HG03521 (cell line): ENCODE results near the gene UBL7.

ENCODE experiments used
- ATAC-seq: cut with Tn5 transposase; IDR thresholded peaks from one replicate; pipeline ENCODE4 v1.9.1; 2021; ENCODE audit warnings: mild to moderate bottlenecking, moderate library complexity; ENCODE audit not compliant: unreplicated experiment

The UBL7 gene

DNA sequence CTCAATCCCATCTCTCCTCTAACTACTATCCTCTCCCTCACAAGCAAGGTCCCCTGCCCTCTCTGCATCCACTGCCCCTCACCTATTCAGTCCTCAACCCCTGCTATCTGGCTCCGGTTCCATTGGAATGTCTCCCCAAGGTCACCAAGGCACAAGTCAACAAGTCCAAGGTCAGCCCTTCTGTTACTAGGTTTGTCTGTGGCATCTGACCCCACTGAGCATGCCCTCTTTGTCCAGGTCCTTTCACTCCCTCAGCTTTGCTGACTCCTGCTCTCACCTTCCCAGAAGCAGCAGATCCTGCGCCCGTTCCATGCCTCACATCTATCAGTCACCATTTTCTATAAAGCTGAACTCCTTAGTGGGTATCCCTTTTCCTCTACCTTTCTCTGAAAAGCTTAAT, 18.9 kb downstream of the UBL7 start:
- no peak for ATAC-seq

DNA sequence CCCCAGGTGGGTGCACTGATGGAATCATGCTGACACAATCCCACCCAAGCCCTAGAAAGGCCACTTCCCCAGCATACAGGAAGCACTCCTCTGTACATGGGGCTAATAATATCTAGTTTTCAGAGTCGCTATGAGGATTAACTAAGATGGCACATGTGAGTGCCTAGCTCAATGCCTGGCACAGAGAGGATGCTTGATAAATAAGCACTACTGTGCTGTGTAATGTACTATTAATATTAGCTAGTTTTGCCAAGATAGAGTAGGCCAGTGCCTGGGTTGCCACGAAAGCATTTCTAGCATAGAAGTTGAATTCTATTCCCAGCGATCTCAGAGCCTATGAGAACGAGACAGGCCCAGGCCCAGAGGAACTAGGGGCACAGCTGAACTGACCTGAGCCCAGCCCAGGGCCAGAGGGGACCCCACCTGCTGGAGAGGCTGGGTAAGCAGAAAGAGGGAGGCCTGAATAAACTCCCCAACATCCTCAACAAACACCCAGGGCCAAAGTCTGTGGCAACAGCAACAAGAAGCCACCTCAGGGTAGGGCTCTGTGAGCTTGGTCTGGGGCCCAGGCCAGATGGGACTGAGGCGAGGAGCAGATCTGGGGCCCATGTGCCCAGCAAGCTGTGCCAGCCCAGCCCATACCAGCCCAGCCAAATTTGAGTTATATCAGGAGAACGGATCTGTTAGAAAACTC, 19.6 kb downstream of the UBL7 start:
- no peak for ATAC-seq

DNA sequence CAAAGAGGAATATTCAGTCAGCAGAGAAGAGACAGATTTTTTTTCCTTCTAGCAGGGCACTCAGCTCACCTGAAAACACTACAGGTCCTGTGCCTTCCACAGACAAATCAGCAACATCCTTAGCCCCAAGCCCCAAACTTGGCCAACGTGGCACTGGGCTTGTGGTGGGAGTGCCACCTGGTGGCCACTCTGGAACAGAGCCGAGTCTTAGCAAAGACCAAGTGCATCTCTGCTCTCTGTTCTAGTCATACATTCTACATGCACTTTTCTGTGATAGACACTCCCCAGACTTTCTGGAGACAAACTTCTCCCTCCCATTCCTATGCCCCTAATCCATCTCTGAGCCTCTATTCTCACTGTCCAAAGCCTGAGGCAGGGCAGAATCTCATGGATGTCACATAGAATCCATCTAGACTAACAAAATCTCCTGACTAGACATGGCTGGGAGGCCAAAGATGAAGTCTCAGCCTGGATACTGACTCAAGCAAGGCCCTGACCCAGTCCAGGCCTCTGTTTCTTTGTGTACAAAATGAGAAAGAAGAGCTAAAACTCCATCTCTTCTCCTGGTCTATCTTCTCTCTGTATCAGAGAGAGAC, 22.1 kb downstream of the UBL7 start:
- peak; percentile 42 for ATAC-seq

DNA sequence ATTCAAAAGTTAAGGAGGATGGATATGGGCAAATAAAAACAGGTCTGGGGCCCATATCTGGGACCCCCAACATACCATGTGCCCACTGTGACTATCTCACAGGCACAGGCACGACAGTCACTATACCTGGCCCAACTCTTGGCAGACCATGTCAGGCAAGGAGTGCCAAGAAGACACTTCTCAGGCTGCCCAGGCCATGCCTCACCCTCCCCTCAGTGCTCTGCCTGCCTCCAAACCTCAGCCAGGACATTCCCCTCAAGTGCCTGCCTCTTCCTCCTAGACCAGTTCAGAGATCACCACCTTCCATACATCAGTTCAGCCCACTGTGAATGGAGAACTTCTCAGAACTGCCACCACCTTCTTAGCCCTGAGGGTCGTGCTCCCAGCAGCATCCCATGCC, 22.8 kb downstream of the UBL7 start:
- no peak for ATAC-seq

DNA sequence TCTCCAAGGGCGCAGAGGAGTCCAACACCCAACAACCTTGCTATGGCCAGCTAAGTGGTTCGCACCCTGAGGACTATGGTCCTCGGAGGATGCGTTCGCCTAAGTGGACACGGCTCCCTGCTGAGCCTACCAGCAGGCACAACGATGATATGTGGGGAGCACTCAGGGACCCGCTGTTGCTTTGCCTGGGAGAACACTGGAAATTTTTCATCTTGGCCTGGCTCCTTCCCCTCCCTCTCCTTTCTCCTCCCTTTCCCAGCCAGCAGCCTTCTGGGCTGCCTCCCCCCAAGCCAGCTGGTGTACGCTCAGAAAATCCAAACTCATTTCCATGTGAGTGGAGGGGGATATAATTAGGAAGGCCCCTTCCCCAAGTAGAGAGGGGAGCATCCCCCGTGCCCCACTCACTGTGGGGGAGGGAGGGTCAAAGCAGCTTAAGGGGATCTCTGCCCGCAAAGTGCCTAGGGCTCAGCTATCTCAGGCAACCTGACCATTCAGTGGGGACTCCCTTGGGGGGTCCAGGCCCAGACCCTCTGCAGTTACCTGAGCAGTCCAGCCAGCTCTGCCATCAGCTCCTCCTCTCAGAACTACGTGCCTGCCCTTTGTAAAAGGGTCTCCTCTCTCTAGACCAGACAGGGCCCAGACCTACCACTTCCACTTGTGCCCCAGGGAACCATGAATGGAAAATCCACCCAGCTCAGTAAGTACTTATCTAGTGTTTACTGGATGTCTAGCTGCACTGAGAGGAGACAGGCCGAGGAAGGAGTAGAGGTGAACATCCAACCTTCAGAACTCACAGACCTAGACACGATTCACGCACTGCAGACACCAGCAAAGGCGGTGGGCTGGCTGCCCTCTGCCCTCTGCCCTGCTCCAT, 26.5 kb downstream of the UBL7 start:
- ATAC-seq = peak; percentile 11

DNA sequence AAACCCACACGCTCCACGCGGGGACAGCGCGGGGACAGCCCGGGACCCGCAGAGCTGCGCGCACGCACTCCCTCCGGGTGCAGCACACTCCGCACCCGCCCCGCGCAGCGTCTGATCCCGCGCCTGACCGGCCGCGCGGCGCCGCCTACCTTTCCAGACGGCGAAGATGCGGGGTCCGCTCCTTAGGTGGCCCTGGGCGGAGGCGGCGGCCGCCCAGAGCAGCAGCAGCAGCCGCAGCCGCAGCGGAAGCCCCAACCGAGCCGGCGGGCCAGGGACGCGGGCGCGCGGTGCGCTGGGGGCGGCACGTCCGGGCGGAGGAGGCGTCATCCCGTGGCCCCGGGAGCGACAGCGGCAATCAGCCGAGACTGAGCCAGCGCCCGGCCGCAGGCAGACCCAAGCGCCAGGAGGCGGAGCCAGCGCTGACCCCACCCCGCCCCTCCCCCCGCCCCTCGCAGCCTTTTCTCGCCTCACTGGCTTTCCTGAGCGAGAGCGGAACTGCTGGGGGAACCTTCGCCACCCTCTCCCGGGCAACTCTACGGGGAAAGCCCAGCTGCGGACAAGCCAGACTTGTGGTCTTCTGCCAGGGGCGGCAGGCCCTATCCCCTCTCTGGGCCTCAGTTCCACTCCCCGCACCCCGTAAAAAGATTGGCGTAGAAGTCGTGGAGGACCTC, 27.2 kb downstream of the UBL7 start, which contains the start of gene SEMA7A:
Gene SEMA7A, minus strand, starts transcription at position 367 of the 671 bp plus-strand sequence. Its CDS starts 40 bp downstream, at position 327.
- ATAC-seq = peak; percentile 73

DNA sequence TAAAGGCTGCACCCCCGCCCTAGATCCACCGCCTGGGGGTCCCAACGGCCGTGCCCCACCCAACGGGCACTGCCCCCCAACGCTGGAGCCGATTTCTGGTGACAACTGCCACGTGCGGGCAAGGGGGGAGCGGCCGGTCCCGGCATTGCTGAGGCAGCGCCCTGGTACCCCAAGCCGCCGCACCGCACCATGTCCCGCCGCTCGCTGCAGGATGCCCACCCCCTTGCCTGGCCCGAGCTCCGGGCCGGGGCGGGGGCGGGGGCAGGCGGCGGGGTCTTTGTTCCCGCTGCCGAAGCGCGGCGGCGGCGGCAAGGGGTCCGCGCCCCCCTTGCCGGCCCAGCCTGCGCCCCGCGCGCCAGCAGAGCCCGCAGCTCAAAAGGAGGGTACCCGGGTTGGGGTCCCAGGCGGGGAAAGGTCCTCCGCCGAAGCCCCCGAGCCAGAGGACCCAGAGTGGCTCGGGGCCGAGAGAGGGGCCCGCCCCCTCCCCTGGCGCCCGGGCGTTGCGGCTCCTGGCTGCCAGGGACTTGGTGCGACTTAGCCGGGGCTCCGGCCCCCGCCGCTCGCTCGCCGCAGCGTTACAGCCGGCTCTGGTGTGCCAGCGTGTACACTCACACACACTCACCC, 27.9 kb downstream of the UBL7 start:
- no peak for ATAC-seq

DNA sequence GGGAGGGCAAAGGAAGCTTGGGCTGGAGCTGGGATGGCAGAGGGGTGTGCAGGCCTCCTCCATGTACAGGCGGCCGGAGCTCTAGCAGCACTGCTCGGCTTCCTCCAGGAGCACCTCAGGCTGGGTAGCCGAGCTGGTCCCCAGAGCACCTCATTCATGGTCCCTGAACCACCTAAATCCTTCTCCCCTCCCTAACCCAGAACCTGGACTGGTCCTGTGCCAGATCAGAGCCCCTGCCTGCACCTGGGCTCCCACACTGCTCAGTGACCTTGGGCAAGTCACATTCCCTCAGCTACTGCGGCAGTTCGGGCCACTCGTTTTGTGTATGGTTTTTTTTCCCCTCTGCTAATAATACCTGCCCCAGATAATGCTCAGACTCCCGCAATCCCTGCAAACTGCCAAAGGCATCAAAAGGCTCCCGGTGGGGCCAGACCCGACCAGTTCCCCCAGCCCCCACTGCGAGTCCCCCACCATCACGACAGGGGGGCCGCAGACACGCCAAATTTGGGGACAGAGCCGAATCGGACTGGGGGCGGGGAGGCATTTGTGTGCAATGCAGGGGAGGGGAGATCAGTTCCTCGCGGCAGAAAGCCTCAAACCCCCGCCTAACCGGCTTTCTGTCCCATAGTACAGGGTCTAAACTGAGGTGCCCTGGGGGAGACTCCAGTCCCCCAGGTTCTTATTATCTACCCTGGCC, 28.5 kb downstream of the UBL7 start:
- ATAC-seq = no peak

DNA sequence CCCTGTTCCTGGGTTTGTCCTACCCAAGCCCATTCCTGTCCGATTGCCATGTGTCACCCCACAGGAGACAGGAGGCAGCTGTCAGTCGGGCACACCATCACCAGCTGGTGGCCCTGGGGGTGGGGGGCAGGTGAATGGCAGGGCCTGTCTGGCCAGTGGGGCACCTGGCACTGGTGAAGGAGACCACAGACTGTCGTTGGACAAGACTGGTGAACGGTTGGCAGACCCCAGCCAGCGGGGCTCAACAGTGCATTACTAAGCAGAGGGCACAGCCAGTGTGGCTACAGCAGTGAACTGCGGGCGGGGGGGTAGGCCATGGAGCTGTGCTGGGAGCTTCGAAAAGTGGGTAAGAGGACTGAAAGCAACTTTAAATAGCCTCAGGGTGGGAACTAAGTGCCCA, 29.3 kb downstream of the UBL7 start:
- ATAC-seq = no peak

DNA sequence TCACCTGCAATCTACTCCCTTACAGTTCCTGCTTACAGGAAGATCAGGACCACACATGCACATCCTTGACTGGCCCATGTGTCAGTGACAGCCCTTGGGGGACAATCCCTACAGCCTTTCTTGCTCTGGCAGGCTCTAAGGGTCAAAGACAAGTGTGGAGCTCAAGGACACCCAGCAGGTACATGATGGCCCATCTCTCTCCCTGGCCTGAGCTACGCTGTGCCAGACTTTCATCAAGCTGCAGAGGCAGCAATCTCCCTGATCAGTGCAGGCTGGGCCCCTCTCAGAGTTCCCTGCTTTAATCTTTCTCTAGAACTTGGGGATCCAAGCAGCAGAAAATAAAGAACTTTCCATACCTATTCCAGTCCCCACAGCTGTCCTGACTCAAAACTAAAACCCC, 29.8 kb downstream of the UBL7 start:
- no peak for ATAC-seq

DNA sequence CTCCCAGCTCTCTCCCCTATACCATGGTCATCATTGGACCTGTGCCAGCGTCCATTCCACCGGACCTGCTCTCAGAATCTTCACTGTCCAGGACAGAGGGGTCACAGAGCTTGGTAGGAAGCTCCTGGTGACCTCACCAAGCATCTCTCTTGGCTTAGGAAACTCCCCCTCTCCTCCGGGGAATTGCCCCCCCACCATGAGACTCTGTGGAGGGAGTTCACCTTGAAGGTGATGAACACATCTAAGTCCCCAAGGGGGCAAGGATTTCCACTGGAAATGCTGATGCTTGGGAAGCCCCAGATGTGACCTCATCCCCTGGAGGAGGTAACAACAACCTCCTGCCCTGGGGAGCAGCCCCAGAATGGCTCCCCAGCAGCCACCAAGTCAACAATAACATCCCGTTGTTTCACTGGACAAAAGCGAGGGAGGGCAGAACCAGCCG, 30.4 kb downstream of the UBL7 start:
- ATAC-seq = no peak

DNA sequence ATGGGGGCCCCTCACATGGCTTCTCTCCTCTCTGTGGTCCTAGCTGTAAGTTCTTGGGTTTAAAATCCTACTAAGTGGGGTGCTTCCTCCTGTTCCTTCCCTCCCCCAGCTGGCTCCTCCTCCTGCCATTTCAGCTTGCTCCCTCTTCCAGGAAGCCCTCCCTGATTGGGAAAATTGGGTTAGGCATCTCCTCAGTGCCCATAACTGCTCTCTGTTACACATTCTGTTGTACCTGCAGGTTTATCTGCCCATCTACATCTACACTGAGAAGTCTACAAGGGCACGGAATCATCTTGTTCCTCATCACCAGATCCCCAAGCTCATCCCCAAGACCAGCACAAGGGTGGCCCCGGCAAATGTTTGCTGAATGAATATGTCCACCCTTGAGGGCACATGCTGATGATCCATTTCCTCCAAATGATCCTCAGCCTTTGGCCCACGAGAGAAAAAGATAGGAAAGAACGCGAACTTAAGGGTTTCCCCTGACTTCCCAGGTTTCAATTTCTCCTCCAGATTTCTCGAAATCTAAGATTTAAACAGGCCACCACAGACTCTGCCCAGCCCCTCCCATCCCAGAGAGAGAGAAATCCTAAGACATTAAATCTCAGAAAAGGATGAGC, 31.1 kb downstream of the UBL7 start:
- no peak for ATAC-seq

DNA sequence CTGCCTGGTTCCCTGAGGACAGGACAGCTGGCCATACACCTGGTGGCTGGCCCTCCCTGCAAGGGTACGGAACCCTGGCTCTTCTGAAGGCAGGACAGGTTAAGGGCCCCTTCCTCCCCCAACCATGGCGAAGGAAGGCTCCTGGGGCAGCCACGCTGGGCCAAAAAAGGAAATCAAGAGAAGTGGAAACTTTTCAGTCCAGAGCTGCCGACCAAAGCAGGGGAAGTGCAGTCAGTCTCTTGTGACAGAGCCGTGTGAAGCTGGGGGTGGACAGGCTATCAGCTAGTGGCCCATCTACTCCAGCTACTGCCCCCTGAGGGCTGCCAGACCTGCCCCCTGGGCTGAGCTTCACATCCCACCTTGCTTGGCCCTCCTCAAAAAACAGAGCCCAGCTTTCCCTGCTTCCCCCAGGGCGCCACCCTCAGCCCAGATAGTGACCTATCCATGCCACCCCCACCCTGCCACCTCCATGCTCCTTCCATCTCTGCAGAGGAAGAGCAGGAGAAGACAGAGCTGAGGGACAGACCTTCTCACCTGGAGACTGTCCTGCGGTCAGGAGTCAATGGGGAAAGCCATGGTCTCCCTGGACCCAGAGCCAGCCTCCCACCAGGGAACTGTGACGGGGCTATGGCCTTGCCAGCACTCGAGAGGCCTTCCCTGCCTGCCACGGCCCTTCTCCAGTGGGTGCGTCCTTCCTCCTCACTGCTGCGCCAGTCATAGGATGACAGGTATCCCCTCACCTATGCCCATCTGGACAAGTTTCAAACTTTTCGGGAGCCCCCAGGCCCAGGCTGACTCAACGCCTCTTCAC, 31.8 kb downstream of the UBL7 start:
- no peak for ATAC-seq

DNA sequence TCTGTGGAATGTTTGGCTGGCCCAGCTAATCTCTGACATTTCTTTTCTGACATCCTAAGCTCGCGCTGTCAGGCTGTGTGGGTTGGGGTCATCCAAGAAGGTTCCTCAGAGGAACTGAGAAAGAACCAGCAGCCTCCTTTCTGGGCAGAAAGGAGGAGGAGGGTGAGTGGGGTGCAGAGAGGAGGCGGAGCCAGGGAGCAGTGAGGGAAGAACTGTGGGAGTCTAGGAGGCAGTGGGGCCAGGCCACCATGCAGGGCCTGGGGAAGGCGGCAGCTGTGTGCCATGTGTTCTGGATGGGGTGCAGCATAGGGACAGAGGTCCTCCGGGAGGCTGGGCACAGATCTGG, 32.5 kb downstream of the UBL7 start:
- no peak for ATAC-seq

DNA sequence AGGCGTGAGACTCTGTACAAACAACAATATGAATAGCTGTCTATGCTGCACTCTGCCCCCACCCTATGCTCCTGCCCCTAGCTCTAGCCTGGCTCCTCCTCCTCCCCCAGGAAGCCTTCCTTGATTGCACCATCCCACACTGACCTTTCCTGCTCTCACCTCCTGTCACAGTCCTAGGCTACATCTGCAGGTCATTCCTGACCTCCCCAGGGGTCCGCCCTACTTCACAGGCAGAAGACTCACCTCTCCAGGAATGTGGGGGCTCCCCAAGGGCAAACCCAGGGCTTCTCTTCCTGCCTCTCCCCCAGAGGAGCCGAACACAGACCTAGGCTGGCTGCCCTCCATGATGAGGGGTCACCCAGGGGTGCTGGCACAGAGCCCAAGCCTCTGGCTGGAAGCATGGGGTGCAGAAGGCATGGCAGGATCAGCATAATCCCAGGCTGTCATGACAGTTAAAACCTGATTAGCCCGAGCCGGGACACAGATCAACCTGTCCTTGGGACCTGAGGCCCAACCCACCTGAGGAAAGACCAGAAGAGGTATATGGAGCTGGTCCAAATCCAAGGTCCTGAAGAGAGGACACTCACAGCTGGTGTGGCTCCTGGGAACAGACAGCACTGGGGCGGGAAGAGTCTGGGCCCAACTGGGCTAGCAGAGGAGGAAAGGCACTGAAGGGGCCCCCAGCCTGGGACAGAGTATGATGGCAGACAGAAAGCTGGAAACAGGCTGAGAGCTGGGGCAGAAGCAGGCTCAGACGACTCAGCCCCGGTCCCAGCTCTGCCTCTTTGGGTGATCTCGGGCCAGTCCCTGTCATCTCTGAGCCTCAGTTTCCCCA, 33.1 kb downstream of the UBL7 start:
- no peak for ATAC-seq

DNA sequence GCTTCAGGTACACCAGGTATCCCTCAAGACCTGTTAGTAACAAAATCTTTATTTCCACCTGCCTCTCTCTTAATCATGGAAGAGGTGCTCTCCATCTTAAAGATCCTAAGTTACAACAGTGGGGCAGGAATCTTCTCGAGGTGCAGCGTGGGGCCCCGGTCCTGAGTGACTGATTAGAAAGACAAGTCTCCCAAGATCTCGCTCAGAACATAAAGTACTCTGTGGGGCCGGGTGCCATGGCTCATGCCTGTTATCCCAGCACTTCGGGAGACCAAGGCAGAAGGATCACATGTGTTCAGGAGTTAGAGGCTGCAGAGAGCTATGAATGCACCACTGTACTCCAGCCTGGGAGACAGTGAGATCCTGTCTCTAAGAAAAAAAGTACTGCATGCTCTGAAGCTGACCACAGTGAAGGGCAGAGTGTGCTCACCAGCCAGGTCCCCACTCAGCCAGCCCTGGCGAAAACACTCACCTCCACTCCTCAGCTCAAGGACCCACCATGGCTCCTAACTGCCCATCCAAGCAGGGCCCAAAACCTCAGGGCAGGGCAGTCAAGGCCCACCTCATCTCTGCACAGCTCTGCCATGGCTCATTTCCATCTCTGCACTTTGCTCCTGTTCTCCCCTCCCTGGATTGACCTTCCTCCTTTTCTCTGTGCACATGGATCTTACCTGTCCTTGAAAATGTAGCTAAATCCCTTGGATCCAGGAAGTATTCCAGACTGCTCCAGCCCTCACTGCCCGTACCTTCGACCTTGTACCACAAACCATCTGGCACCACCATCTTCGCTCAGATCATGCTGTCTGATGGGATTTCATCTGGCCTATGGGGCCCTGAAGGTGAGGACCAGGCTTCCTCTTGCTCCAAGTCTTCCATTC, 34.3 kb downstream of the UBL7 start:
- ATAC-seq = no peak

DNA sequence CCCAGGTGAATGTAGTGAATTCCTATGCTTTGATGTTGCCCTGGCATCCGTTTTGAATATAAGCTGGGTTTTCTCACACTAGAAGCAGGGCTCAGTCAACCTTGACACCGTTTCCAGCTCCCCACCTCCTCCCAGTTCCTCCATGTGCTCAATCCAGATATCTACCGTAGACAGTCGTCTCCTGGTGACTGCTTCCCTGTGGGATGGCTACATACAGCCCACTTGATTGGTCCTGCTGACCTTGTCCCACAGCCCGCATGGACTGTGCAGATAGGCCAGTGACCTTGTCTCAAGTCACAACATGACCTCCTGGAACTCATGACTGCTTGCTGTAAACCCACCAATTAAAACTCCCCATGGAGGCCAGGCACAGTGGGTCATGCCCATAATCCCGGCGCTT, 35.3 kb downstream of the UBL7 start:
- ATAC-seq = no peak
